ENCODE results near the gene KLHL8. TPM values are rescaled to one million over a fixed set of nuclear protein-coding genes. Genes with fewer than 3 reads are reported as not detected.
"Not testable (repeated sequence)": the region's sequence is repeated elsewhere in the genome, so short reads cannot be mapped to it uniquely, and the experiment has no call there.

KLHL8 gene
- total RNA-seq, 2 donors from 2014 or later, result 6.8 to 7.9 TPM

- Mint-ChIP-seq H3K27me3 (no peaks in the 10 kb centered on the region), H3K4me3 (peak overlapping the region; percentile 92), H3K4me1 (peaks cover 15% of the 10 kb centered on the region), H3K27ac (peak overlapping the region; percentile 69), H3K36me3 (ENCODE audit: low read depth) (no peaks in the 10 kb centered on the region)
- peak; percentile 26 for ATAC-seq
- no peaks in the 10 kb centered on the region for H3K9me3 ChIP-seq (ENCODE audit: control insufficient read depth, low read length, poor library complexity, severe bottlenecking)
- DNase-seq, result peak; percentile 23 to 53 (median 48)
Measured at GRCh38 chr4:87219632-87220093, 755 bp downstream of the KLHL8 start.

DNA sequence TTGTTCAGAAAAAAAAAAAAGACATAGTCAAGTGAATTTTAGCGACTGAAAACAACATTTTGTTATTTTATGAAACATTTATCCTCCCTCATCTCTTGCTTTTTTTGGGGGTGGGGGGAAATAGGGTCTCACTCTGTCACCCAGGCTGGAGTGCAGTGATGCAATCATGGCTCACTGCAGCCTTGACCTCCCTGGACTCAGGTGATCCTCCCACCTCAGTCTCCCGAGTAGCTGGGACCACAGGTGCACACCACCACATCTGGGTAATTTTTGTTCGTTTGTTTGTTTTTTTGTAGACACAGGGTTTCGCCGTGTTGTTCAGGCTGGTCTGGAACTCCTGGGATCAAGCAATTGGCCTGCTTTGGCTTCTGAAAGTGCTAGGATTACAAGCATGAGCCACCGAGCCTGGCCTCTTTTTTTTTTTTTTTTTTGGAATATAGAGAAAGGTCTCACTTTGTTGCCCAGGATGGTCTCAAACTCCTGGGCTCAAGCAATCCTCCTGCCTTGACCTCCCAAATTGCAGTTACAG is 3.1 kb downstream of the KLHL8 start:
- H3K36me3 Mint-ChIP-seq (ENCODE audit: low read depth); H3K27me3 Mint-ChIP-seq; DNase-seq; H3K9me3 ChIP-seq (ENCODE audit: control insufficient read depth, low read length, poor library complexity, severe bottlenecking); H3K27ac Mint-ChIP-seq; H3K4me3 Mint-ChIP-seq; ATAC-seq: not testable (repeated sequence)
- peaks cover 15% of the 10 kb centered on the region for H3K4me1 Mint-ChIP-seq

GRCh38 chr4:87216469-87216868 is 3.9 kb downstream of the KLHL8 start:
- no peak overlapping the region for H3K4me3 Mint-ChIP-seq
- H3K27ac Mint-ChIP-seq, result no peak overlapping the region
- no peaks in the 10 kb centered on the region for H3K36me3 Mint-ChIP-seq (ENCODE audit: low read depth)
- DNase-seq, result no peak
- peaks cover 16% of the 10 kb centered on the region for H3K4me1 Mint-ChIP-seq
- no peak for ATAC-seq
- no peaks in the 10 kb centered on the region for H3K9me3 ChIP-seq (ENCODE audit: control insufficient read depth, low read length, poor library complexity, severe bottlenecking)
- no peaks in the 10 kb centered on the region for H3K27me3 Mint-ChIP-seq

DNA sequence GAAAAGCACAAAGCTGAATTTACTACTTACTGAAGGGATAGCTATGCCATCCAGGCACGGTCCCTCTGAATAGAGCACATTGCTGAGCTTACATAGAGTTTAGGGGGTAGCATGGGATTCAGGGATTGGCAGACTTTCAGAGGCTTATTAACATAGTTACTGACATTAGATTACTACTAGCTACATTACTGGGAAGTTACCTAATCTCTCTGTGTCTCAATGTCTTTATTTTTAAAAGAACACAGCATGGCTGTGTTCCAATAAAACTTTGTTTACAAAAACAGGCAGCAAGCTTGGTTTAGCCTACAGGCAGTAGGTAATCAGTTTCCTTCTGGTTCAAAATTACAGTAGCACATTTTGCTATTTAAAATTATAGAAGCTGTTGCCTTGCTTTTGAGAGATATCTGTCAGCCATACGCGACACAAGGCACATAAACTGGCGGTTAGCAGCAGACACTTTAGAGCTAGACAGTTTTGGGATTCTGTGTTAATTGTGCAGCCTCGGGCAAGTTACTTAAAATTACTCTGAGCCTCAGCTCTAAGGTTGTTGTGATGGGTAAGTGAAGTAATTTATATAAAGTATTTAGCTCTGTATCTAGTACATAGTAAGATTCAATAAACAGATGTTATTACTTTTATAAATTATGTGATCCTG is 6.9 kb downstream of the KLHL8 start:
- no peak overlapping the region for H3K27ac Mint-ChIP-seq
- peaks cover 15% of the 10 kb centered on the region for H3K4me1 Mint-ChIP-seq
- H3K4me3 Mint-ChIP-seq, result no peak overlapping the region
- H3K9me3 ChIP-seq (ENCODE audit: control insufficient read depth, low read length, poor library complexity, severe bottlenecking), result no peaks in the 10 kb centered on the region
- no peaks in the 10 kb centered on the region for H3K27me3 Mint-ChIP-seq
- H3K36me3 Mint-ChIP-seq (ENCODE audit: low read depth), result no peaks in the 10 kb centered on the region
- ATAC-seq (no peak), DNase-seq (no peak)

GRCh38 chr4:87211249-87211952 is 9.0 kb downstream of the KLHL8 start:
- no peak for ATAC-seq
- H3K27ac Mint-ChIP-seq, result peak overlapping the region; percentile 19

GRCh38 chr4:87209696-87210095 is 10.7 kb downstream of the KLHL8 start:
- no peak for DNase-seq
- peaks cover 14% of the 10 kb centered on the region for H3K4me1 Mint-ChIP-seq
- H3K36me3 Mint-ChIP-seq (ENCODE audit: low read depth), result no peaks in the 10 kb centered on the region
- no peak overlapping the region for H3K27ac Mint-ChIP-seq
- no peaks in the 10 kb centered on the region for H3K9me3 ChIP-seq (ENCODE audit: control insufficient read depth, low read length, poor library complexity, severe bottlenecking)
- peak; percentile 50 for ATAC-seq
- no peak overlapping the region for H3K4me3 Mint-ChIP-seq
- no peaks in the 10 kb centered on the region for H3K27me3 Mint-ChIP-seq

More at GRCh38 chr4:87211249-87211952, 9.0 kb downstream of the KLHL8 start:
- no peaks in the 10 kb centered on the region for H3K27me3 Mint-ChIP-seq
- H3K9me3 ChIP-seq (ENCODE audit: control insufficient read depth, low read length, poor library complexity, severe bottlenecking), result no peaks in the 10 kb centered on the region
- peaks cover 11% of the 10 kb centered on the region for H3K4me1 Mint-ChIP-seq
- H3K4me3 Mint-ChIP-seq, result no peak overlapping the region
- no peak for DNase-seq
- H3K36me3 Mint-ChIP-seq (ENCODE audit: low read depth), result no peaks in the 10 kb centered on the region

DNA sequence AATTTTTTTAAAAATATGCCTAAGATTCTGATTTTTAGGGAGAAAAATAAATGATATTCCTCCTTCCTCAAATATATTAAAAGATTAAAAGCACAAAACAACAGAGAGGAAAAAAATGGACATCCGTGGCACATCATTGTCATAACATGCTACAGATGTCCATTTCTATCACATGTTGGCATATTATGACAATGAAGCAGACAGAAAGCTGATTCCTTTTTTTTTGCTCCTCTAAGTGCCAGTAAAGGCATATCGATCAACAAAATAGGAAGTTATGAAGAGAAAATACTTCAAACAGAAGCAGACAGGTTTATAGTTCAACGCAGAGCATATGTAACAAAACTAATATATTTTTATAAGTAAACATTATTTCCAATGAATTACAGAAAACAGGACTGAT is 11.2 kb downstream of the KLHL8 start:
- no peaks in the 10 kb centered on the region for H3K27me3 Mint-ChIP-seq
- DNase-seq (no peak), ATAC-seq (no peak)
- H3K27ac Mint-ChIP-seq, result no peak overlapping the region
- peaks cover 14% of the 10 kb centered on the region for H3K4me1 Mint-ChIP-seq
- no peak overlapping the region for H3K4me3 Mint-ChIP-seq
- no peaks in the 10 kb centered on the region for H3K9me3 ChIP-seq (ENCODE audit: control insufficient read depth, low read length, poor library complexity, severe bottlenecking)
- no peaks in the 10 kb centered on the region for H3K36me3 Mint-ChIP-seq (ENCODE audit: low read depth)

- H3K4me3 Mint-ChIP-seq, result no peak overlapping the region
- H3K27ac Mint-ChIP-seq, result no peak overlapping the region
- peaks cover 2% of the 10 kb centered on the region for H3K36me3 Mint-ChIP-seq (ENCODE audit: low read depth)
- ATAC-seq (no peak), DNase-seq (no peak)
- no peaks in the 10 kb centered on the region for H3K27me3 Mint-ChIP-seq
- no peaks in the 10 kb centered on the region for H3K9me3 ChIP-seq (ENCODE audit: control insufficient read depth, low read length, poor library complexity, severe bottlenecking)
- peaks cover 13% of the 10 kb centered on the region for H3K4me1 Mint-ChIP-seq
Measured at GRCh38 chr4:87204559-87204958, 15.9 kb downstream of the KLHL8 start.

DNA sequence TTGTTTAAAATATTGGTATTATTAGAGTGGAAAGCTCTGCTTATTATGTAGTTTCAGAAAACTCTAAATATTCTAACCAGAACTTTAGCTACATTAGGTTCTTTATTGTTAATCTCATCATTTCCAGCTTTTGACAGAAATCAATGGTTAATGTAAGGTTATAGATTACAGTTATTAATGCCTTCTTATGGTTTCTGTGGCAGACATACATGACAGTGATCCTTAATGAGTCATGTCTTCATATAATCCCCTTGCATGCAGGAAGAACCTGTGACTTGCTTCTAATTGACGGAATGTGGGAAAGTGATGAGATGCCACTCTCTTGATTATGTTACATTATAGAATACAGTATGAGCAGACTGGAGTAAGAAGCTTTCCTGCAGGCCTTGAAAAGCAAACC is 23.5 kb downstream of the KLHL8 start:
- peaks cover 6% of the 10 kb centered on the region for H3K36me3 Mint-ChIP-seq (ENCODE audit: low read depth)
- H3K4me3 Mint-ChIP-seq, result no peak overlapping the region

DNA sequence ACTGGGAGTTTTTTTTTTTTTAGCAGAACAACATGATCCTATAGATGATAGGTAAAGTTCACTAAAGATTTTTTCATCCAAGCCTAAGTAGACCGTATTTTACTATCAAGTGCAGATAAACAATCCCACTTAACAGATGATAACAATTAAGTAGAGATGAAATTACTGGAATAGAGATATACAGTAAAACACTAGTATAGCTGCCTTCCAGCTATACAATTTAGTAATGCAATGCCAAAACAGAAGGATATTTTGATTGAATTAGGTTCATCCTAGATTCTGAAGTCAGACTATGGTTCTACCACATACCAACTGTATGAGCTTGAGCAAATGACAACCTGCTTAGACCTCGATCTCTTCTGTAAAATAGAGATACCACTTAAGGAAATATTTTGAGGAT is 24.3 kb downstream of the KLHL8 start:
- Mint-ChIP-seq H3K36me3 (ENCODE audit: low read depth) (peaks cover 5% of the 10 kb centered on the region), H3K4me3 (no peak overlapping the region), H3K27me3 (no peaks in the 10 kb centered on the region), H3K4me1 (peaks cover 23% of the 10 kb centered on the region), H3K27ac (no peak overlapping the region)
- no peaks in the 10 kb centered on the region for H3K9me3 ChIP-seq (ENCODE audit: control insufficient read depth, low read length, poor library complexity, severe bottlenecking)
- no peak for DNase-seq
- no peak for ATAC-seq

More for the DNA sequence above, 23.5 kb downstream of the KLHL8 start:
- no peak for ATAC-seq
- no peaks in the 10 kb centered on the region for H3K27me3 Mint-ChIP-seq
- peaks cover 21% of the 10 kb centered on the region for H3K4me1 Mint-ChIP-seq
- H3K27ac Mint-ChIP-seq, result no peak overlapping the region
- no peak for DNase-seq
- H3K9me3 ChIP-seq (ENCODE audit: control insufficient read depth, low read length, poor library complexity, severe bottlenecking), result no peaks in the 10 kb centered on the region

DNA sequence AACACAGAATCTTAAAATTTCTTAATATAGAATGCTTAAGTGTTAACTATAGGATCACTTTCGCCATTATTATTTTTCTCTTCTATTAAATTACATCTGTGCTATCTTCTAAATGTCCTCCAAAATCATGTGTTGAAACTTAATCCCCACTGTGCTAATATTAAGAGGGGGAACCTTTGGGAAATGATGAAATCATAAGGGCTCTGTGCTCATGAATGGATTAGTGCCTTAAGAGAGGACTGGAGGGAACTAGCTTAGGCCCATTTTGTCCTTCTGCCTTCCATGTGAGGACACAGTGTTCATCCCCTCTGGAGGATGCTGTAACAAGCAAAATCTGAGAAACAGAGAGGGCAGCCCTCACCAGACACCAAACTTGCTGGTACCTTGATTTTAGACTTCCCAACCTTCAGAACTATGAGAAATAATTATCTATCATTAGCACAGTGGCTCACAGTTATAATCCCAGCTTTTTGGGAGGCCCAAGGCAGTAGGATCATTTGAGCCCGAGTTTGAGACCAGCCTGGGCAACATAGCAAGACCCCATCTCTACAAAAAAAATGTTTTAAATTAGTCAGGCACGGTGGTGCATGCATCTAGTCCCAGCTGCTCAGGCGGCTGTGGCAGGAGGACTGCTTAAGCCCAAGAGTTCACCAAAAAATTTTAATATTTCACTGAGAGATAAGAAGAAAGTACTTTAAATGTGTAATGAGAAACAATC is 26.3 kb downstream of the KLHL8 start:
- DNase-seq, result no peak
- no peaks in the 10 kb centered on the region for H3K9me3 ChIP-seq (ENCODE audit: control insufficient read depth, low read length, poor library complexity, severe bottlenecking)
- H3K4me1 Mint-ChIP-seq, result peaks cover 12% of the 10 kb centered on the region
- no peak overlapping the region for H3K4me3 Mint-ChIP-seq
- H3K27ac Mint-ChIP-seq, result no peak overlapping the region
- H3K27me3 Mint-ChIP-seq, result no peaks in the 10 kb centered on the region
- H3K36me3 Mint-ChIP-seq (ENCODE audit: low read depth), result peaks cover 4% of the 10 kb centered on the region
- ATAC-seq, result no peak

DNA sequence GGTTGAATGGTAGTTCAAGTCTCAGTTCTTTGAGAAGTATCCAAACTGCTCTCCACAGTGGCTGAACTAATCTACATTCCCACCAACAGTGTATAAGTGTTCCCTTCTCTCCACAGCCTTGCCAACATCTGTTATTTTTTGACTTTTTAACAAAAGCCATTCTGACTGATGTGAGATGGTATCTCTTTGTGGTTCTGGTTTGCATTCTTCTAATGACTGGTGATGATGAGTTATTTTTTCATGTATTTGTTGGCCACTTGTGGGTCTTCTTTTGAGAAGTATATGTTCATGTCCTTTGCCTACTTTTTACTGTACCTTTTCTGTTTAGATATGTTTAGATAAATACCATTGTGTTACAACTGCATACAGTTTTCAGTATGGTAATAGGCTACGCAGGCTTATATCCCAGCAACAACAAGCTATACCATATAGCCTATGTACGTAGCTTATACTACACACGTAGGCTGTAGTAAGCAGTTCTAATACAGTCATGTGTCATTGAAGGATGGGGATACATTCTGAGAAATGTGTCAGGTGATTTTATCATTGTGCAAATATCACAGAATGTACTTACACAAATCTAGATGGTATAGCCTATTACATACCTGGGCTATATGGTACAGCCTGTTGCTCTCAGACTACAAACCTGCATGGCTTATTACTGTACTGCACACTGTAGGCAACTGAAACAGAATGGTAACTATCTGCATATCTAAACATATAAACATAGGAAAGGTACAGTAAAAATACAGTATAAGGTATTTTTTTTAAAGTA is 28.1 kb downstream of the KLHL8 start:
- DNase-seq (no peak), ATAC-seq (no peak)
- no peaks in the 10 kb centered on the region for H3K27me3 Mint-ChIP-seq
- H3K4me3 Mint-ChIP-seq, result no peak overlapping the region
- H3K4me1 Mint-ChIP-seq, result peaks cover 7% of the 10 kb centered on the region
- H3K27ac Mint-ChIP-seq, result no peak overlapping the region
- H3K9me3 ChIP-seq (ENCODE audit: control insufficient read depth, low read length, poor library complexity, severe bottlenecking), result no peaks in the 10 kb centered on the region
- no peaks in the 10 kb centered on the region for H3K36me3 Mint-ChIP-seq (ENCODE audit: low read depth)

DNA sequence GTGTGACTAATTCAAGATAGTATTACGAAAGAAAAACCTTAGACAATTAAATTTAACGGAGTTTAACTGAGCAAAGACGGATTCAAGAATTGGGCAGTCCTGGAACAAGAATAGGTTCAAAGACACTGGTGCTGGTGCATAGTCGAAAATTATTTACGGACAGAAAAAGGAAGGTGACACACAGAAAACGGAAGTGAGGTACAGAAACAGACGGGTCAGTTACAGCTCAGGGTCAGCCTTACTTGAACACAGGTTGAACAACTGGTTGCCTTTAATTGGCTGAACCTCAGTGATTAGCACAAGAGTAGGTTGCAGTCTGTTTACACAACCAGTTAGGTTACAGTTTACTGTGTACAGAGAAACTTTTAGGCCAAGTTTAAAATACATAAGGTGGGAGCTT is 31.5 kb downstream of the KLHL8 start:
- DNase-seq, result no peak
- H3K9me3 ChIP-seq (ENCODE audit: control insufficient read depth, low read length, poor library complexity, severe bottlenecking), result no peaks in the 10 kb centered on the region
- Mint-ChIP-seq H3K27me3 (no peaks in the 10 kb centered on the region), H3K4me1 (peaks cover 5% of the 10 kb centered on the region), H3K27ac (no peak overlapping the region), H3K36me3 (ENCODE audit: low read depth) (no peaks in the 10 kb centered on the region), H3K4me3 (no peak overlapping the region)
- no peak for ATAC-seq

Measured in T-helper 17 cell (primary cell).